HG02623 (cell line): Measurements from ENCODE around the gene ACO1.

ENCODE experiments used
- ATAC-seq: cut with Tn5 transposase; IDR thresholded peaks from one replicate; pipeline ENCODE4 v1.9.1; 2021; ENCODE audit warnings: moderate library complexity; ENCODE audit not compliant: unreplicated experiment

Gene ACO1

DNA sequence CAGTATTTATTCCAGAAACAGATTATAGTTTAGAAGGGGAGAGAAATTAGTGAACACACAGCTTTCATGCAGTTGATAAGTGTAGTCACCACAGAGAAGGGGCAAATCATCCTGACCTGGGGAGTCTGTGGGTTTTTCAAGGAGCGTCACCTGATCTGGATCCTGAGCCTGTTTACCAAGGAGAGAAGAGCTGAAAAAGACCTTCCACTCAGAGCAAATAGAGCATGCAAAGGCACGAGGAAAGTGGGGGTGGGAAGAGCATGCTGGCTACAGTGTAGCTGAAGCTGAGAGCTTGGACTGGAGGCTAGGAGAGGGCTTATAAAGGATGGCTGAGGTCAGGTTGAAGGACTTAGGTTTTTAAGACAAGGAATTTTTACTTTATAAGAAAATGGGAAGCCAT, 30.4 kb downstream of the ACO1 start:
- no peak for ATAC-seq

- ATAC-seq: no peak
These were observed 35.5 kb downstream of the ACO1 start for GRCh38 chr9:32419921-32420320.

DNA sequence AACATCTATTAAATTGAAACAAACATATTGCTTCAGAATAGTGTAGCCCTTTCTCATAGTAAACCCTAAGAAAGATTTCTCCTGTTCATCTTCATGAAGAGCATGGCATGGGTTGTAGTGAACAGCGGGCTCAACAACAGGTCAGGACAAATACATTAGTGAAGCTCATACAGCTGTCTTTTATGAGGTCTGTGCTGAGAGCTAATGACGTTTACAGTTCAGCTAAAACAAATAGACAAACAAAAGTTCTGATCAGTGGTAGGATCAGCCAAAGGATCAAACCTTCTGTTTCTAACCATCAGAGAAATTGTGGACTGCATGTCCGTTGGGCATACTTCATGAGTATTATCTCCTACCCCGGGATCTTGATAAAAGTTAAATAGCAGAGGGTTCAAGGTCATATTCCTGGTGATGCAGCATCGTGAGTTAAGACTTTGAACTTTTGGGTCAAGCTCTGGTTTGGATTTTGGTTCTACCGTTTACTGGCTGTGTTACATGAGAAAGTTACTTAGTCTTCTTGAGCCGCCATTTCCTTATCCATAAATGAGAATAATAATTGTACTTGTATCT, 37.9 kb downstream of the ACO1 start:
- ATAC-seq: no peak

GRCh38 chr9:32423371-32423770, 38.9 kb downstream of the ACO1 start:
- ATAC-seq: no peak

DNA sequence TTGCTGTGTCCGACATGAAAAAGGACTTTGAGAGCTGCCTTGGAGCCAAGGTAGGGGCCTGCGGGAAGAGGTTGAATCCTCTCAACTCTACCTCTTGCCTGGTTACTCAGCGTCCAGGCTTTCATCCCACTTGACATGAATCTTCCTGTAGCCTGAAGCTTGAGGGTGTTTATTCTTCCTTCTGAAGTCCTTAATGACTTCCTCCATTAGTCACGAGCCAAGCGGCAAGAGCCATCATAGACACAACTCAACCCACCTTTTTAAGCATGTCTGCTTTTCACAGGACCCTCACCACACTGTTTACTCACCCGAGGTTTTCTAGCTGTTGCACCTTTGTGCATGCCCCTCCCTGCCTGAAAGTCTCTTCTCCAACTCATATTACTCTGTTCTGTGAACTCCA, 40.2 kb downstream of the ACO1 start:
- no peak for ATAC-seq

DNA sequence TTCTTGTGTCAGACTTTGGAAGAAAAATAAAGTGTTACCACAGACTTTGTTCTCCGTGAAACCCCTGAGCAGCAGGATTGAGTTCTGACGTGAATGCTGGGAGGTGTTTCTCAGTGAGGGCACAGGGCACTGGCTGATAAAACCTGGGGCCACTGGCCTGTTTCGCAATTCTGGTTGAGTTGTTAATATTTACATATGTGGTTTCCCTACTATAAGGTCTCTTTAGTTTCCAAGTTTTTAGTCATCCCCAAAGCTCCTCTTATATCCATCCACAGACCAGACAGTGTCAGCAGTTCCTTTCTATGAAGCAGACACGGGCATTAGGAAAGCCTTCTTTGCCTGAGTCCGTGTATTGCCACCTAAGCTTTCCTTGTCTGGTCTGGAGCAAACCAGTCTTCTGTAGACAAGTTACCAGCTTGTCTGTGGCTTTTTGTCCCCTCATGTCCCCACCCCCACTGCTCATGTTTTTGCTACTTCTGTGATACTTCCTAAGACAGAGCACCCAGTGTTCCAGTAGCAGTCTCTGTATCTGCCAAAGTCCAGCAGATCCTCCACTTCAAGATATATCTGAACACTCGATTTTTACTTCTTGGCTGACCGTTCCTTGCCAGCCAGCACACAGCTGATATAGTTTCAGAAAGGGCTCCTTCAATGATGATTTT, 42.0 kb downstream of the ACO1 start:
- ATAC-seq: no peak

DNA sequence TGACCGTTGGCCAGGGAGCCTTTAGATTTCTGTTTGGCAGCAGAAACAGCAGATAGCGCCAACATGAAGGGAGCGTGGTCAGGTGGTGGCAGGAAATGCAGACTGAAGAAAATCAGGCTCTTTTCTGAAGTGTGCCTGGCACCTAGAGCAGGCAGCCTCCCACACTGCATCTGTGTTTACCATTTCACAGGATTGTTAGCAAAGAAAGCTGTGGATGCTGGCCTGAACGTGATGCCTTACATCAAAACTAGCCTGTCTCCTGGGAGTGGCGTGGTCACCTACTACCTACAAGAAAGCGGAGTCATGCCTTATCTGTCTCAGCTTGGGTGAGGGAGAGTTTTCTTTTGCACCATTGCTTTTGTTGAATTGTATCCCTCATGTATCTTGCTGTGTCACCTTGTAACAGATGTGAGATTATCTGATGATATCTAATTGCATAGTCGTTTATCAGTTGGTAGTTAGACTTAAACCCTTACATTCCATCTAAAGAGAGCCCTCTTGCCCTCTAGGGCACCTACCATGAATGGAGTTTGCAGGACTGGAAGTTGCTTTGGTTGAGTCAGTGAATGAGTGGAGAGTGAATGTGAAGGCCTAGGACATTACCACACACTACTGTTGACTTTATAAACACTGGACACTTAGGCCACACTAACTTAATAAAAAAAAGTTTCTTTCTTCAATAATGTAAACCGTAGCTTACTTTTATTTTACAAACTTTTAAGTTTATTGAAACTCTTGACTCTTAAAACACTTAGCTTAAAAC, 42.8 kb downstream of the ACO1 start:
- no peak for ATAC-seq

DNA sequence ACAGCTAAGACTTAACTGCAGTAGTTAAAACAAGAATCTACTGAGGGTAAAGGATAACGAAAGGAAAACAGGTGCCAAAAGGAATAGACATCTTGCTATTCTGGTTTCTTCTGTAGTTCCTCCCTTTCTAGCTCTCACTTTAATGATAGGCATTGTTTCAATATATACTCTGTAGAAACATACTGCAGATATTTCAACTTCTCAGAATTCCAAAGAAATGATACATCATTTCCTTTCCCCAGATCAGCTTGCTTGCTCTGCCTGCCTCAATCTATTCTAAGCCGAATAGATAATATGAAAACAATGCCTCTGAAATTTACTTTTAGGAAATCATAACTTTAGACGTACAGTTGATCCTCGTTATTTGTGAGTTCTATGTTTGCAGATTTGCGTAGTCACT, 46.3 kb downstream of the ACO1 start:
- ATAC-seq: no peak

DNA sequence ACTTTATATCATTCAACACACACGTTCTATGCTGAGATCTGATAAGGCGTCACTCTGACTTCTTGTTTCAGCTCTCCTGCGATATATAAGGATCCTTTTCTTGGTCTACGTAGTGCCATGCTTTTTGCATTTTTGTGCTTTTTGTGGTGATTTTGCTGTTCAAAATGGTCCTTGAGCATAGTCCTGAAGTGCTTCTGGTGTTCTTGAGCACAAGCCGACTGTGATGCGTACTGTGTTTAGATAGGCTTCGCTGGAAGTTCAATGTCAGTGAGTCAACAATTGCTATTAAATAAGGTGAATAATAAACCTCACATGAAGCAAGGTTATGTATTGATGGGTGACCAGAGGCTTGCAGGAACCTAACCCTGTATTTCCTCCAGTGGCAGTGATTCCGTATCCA, 46.8 kb downstream of the ACO1 start:
- ATAC-seq: no peak

- ATAC-seq: no peak
These were observed 47.6 kb downstream of the ACO1 start for GRCh38 chr9:32431940-32432555.

DNA sequence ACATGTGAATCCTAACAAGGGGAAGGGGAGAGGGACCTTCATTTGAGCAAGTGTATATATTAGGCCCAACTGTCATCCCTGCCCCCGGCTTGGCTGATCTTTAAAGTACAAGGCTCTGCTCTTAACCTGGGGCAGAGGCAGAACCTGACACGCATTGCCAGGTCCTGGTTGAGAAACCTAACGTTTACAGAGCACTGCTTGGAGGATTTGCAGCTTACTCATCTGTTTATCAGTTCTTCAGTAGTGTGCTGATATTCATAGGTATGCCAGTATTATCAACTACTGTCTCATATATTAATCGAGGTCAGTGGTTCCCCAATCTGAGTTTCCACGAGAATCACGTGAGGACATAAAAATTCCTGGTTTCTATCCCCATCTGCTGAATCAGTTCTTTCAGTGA, 50.4 kb downstream of the ACO1 start:
- ATAC-seq: no peak

GRCh38 chr9:32441678-32442077, 57.2 kb downstream of the ACO1 start:
- ATAC-seq: no peak

DNA sequence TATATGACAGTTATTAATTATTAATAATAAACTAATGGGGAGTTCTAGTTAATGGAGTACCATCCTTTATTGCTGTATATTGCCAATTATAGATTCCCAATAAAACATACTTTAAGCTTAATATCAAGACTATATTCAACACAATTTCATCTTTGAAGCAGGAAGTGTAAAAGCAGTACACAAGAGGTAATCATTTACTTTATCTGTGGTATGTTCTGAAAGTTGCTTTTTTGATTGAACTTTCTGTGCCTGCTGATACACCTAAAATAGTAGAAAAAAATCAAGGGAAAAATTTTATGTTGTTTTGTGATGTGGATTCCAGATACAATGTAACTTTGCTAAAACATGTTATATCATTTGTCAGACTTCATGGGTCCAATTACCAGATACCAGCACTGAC, 58.0 kb downstream of the ACO1 start:
- ATAC-seq: no peak

DNA sequence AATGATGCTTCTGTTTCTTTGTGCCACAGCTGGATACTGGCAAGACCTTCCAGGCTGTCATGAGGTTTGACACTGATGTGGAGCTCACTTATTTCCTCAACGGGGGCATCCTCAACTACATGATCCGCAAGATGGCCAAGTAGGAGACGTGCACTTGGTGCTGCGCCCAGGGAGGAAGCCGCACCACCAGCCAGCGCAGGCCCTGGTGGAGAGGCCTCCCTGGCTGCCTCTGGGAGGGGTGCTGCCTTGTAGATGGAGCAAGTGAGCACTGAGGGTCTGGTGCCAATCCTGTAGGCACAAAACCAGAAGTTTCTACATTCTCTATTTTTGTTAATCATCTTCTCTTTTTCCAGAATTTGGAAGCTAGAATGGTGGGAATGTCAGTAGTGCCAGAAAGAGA, 65.5 kb downstream of the ACO1 start:
- no peak for ATAC-seq

- no peak for ATAC-seq
These were observed 69.8 kb downstream of the ACO1 start for GRCh38 chr9:32454280-32454679.

DNA sequence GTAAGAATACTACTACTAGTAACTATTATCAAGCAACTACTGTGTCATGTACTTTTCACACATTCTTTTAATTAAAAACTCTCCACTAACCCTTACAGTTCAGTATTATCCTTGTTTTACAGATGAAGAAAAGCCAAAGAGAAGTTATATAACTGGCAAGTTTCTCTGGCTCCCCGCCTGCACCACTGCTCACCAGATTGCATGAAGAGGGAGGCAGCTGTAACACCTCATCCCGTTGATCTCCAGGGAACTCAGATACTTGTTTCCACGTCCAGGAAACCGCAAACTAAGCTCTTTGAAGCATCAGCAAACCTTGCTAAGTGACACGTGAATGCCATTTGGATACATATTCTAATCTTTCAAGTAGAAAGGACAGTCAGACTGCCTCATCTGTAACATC, 71.3 kb downstream of the ACO1 start:
- no peak for ATAC-seq

DNA sequence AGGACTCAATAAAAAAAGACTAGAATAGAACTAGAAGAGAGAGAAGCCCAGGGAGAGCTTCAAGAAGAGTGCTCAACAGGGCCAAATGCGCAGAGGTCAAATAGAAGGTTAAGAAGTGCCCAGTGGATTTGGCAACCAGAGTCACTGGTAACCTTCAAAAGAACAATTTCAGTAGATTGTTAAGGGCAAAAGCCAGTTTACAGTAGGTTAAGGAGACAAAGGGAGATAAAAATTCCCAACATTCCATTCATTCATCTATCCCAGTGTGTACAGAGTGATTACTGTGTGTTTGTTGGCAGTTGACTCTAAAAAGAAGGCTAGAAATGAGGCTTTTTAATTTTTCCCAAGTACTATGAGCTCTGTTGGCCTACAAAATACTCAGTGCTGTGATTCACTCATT, 72.1 kb downstream of the ACO1 start:
- ATAC-seq: no peak

DNA sequence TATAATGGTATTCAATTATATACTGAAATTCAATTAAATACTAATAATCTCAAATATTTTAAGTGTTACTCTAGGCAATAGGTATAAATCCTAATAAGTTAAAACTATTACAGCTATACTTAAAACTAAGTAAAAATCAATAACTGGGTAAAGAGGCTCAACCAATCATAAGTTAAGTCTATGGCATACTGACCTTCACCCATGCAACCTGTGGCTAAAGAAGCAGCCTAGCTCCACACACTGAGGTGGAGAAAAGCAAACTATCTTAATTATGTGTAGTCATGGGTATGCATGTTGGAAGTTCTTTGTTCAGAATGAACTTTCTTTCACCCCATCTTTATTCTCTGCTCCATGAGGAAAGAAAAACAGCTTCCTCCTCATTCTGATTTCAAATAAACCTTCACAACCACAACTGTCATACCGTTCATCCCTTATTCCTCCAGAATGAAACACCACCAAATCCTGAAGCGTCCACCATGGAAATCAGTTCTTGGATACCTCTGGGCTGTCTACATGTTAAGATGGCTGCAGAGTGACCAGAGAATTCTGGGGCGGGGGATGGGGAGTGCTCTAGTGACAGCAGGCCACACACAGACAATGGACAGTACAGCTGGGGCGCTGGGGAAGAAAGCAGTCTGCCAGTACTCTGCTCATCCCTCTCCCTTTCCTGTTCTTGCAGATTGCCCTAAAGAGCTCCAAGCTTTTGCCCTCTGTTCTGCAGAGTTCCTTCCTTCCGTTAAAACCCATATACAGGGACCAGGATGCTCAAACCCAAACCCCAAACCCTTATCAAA, 79.3 kb downstream of the ACO1 start:
- no peak for ATAC-seq

DNA sequence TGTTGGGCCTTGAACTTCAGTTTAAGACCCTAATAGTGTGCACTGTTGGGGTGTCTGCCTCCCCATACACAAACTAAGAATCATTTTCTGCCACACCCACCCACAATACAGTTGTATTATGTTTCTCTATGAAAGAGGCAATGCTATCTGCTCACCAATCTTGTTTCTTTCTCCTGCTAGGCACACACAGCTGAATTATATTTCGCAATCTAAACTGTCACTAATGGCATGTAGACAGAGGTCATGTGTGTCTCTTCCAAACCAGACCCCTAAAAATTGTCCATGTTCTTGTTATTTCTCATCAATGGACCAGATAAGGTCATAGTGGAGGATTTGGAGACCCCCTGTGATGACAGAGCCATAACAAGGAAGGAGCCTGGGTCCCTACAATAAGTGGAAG, 84.3 kb downstream of the ACO1 start:
- no peak for ATAC-seq

- no peak for ATAC-seq
These were observed 87.9 kb downstream of the ACO1 start for GRCh38 chr9:32472344-32472743.

DNA sequence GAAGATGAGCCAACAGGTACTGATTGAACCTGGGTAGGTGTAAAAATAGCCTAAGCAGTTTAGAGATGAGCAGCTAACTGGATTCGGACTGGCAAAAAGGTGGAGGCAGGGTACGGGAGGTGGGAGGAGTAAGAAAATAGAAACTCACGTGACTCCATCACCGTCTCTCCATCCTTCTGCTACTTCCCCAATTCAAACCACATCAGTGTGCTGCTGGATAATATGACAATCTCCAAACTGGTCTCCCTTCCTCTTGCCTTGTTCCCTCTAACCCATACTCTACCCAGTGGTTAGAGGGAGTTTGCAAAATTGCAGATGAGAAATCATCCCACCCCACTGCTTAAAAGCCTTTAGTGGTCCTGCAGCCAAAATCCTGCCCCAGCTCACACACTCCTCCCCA, 98.9 kb downstream of the ACO1 start:
- ATAC-seq: no peak
